Prostate gland (tissue), 2 donors: ENCODE data around the gene PIK3CD. TPM values are rescaled to one million over a fixed set of nuclear protein-coding genes. Genes with fewer than 3 reads are reported as not detected.

Experiments used
- DNase-seq: peaks from one replicate; pipeline ENCODE4 v3.0.0-alpha.2; 2019; ENCODE audit warnings: low spot score
- H3K27ac ChIP-seq, 2 donors: fragments of 200-600 bp; sonication (generic); 2 replicates each; pipeline ENCODE4 v1.5.1; 2017 to 2019
- H3K27me3 ChIP-seq: fragments of 200-600 bp; sonication (generic); replicated peaks from 2 replicates; pipeline ENCODE4 v1.5.1; 2019; ENCODE audit not compliant: insufficient read depth
- H3K36me3 ChIP-seq, 2 donors: fragments of 200-600 bp; sonication (generic); 1 replicate in 1 of 2; 2 replicates in 1 of 2; pipeline versions ENCODE4 v1.5.1 to v1.8.1; 2017 to 2019
- H3K4me1 ChIP-seq: fragments of 200-600 bp; sonication (generic); replicated peaks from 2 replicates; pipeline ENCODE4 v1.5.1; 2019
- H3K4me3 ChIP-seq, 2 donors: fragments of 200-600 bp; sonication (generic); 2 replicates each; pipeline ENCODE4 v1.5.1; 2017 to 2019
- H3K9me3 ChIP-seq: fragments of 200-600 bp; sonication (generic); 2 replicates; pipeline ENCODE4 v1.5.1; 2017
- POLR2A ChIP-seq: fragments of 450-650 bp; IDR thresholded peaks from one replicate; pipeline ENCODE4 v1.6.1; 2016; ENCODE audit warnings: antibody characterized with exemption, mild to moderate bottlenecking
- POLR2AphosphoS5 ChIP-seq: sonication (generic); formaldehyde crosslinking; IDR thresholded peaks from one replicate; pipeline ENCODE4 v1.6.1; 2017; ENCODE audit warnings: antibody characterized with exemption
- WGBS: methylation state at CpG from one replicate; pipeline ENCODE4 v1.1.5; 2018; 5-methylcytosine and 5-hydroxymethylcytosine counted together
- intact Hi-C: fragments of 100-400 bp; cut with DNase I; formaldehyde crosslinking; loops from one replicate; pipeline ENCODE4 v1.14.2; 2022
- total RNA-seq, 2 donors: library from RNA; depleted of rRNA; stranded (reverse); fragments of >200 nt; gene quantifications; one replicate each; pipeline ENCODE4 v1.1.0, GENCODE V29; 2016
- TF ChIP-seq, protein P1 (sequence below), 4 experiments: fragments of 200-600 bp in 2 of 4; fragments of 450-650 bp in 2 of 4; sonication (generic) in 2 of 4; IDR thresholded peaks; 1 replicate in 3 of 4; 2 replicates in 1 of 4; pipeline ENCODE4 v1.5.1; 2016 to 2019; ENCODE audit warnings: antibody characterized with exemption in 4 of 4, mild to moderate bottlenecking in 2 of 4, moderate library complexity in 2 of 4

PIK3CD gene
- total RNA-seq, 2 donors from 2014 or later: 5.3 to 12.9 TPM

DNA sequence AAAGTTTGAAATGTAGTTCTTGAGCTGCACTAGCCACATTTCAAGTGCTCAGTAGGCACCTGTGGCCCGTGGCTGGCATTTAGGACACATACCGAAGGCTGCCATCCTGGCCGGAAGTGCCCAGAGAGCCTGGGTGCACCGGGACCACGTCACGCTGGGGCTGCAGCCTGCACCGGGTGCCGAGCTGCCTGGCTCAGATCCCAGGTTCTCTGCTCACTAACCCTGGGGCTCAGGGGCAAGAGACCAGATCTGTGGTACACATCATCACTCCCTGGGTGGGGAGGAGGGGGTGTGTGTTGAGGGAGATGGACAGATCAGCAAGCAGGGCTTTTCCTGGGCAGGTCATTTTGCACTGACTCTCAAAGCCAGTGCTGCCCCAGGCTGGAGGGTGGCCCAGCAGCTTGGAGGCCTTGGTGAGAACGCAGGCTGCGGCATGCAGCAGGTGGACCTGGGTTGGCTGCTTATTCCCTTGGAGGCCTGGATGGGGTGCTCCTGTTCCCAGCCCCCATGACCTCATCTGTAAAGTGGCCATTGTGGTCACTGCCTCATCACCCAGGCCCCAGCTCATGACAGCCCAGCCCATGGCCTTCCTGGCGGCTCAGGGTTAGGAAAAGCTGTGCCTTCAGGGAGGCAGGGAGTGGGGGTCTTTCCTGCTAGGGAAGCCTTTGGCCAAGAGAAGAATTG is 39.2 kb upstream of the PIK3CD start:
- intact Hi-C loops: no loop called here
- Histone ChIP-seq H3K27ac (no peak overlapping the region), H3K36me3 (no peaks in the 10 kb centered on the region), H3K4me3 (no peak overlapping the region), H3K27me3 (no peaks in the 10 kb centered on the region), H3K4me1 (peaks cover under 1% of the 10 kb centered on the region), H3K9me3 (no peaks in the 10 kb centered on the region)
- TF ChIP-seq POLR2A: no peak
- TF ChIP-seq, protein P1, sequence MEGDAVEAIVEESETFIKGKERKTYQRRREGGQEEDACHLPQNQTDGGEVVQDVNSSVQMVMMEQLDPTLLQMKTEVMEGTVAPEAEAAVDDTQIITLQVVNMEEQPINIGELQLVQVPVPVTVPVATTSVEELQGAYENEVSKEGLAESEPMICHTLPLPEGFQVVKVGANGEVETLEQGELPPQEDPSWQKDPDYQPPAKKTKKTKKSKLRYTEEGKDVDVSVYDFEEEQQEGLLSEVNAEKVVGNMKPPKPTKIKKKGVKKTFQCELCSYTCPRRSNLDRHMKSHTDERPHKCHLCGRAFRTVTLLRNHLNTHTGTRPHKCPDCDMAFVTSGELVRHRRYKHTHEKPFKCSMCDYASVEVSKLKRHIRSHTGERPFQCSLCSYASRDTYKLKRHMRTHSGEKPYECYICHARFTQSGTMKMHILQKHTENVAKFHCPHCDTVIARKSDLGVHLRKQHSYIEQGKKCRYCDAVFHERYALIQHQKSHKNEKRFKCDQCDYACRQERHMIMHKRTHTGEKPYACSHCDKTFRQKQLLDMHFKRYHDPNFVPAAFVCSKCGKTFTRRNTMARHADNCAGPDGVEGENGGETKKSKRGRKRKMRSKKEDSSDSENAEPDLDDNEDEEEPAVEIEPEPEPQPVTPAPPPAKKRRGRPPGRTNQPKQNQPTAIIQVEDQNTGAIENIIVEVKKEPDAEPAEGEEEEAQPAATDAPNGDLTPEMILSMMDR (IDR thresholded peaks at IDR 0.05): no peak
- TF ChIP-seq POLR2AphosphoS5: no peak
- WGBS: 82% methylated on average over 11 of the region's 11 CpGs
- DNase-seq: no peak

DNA sequence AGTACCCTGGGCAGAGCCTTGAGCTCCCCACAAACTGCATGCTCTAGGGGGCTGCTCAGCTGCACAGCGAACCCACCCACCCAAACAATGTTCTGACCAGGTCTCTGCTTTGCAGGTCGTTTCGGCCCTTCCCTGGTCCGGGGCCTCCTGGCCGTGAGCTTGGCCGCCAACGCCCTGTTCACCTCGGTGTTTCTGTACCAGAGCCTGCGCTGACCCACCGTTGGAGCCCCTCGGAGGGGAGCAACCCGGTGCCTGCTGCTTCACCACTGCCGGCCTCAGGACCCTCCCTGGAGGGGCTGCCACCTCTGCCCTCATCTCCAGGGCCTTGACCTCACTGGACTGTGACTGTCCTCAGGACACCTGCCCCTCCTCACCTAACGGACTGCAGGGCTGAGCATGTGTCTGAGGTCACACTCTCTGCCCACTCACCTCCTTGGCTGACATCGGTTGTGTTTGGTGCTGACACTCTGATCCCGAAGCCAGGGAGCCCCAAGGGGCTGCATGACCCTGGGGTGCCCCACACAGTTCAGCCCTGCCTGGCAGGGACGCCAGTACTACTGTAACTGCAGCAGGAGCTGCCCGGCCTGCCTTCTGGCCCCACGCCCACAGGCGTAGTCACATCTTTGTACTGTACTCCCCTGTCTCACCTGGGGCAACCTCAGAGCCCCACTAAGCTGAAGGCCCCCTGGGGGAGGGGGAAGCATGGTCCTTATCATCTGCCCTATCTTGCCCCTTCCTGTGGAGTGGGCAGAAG is 38.5 kb upstream of the PIK3CD start:
- DNase-seq: no peak
- H3K9me3 ChIP-seq: no peaks in the 10 kb centered on the region
- intact Hi-C loops: no loop called here
- no peaks in the 10 kb centered on the region for H3K36me3 ChIP-seq
- no peaks in the 10 kb centered on the region for H3K4me1 ChIP-seq
- no peaks in the 10 kb centered on the region for H3K27me3 ChIP-seq
- no peak for TF ChIP-seq POLR2AphosphoS5
- no peak for TF ChIP-seq POLR2A
- TF ChIP-seq, protein P1 (IDR thresholded peaks at IDR 0.05): no peak
- no peak overlapping the region for H3K4me3 ChIP-seq
- 83% methylated on average over 20 of the region's 20 CpGs for WGBS
- H3K27ac ChIP-seq: no peak overlapping the region

DNA sequence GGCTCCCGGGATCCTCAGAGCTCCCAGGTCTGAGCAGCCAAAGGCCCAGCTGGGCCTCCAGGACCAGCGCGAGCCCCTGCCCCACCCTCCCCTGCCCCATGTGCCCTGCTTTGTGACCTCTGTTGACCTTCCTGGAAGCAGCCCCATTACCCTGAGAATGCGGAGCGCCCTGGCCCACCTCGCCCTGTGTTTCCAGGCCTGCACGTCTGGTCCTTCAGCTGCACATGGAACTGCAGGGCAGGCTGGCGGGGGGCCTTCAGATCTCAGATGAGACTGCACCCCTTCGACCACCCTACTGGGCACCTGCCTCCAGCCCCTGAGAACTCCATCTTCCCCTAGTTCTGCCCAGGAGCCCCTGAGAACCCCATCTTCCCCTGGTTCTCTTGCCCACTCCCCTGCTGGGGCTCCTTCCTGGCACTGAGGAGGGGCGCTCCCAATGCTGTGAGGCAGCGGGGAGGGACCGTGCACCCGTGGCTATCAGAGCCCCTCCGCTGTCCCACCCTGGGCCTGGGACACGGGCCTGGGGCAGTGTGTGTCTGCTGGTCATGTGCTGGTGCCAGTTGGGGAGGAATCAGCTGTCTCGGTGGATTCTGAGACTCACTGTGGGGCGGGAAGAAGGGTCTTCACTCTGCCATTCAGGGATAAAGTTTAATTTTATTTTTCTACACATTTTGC is 37.8 kb upstream of the PIK3CD start:
- intact Hi-C loops: no loop called here
- DNase-seq: no peak
- no peaks in the 10 kb centered on the region for H3K9me3 ChIP-seq
- H3K27me3 ChIP-seq: no peaks in the 10 kb centered on the region
- no peak overlapping the region for H3K4me3 ChIP-seq
- no peaks in the 10 kb centered on the region for H3K4me1 ChIP-seq
- 83% methylated on average over 16 of the region's 17 CpGs for WGBS
- H3K27ac ChIP-seq: no peak overlapping the region
- TF ChIP-seq, protein P1 (IDR thresholded peaks at IDR 0.05): no peak
- H3K36me3 ChIP-seq: no peaks in the 10 kb centered on the region

DNA sequence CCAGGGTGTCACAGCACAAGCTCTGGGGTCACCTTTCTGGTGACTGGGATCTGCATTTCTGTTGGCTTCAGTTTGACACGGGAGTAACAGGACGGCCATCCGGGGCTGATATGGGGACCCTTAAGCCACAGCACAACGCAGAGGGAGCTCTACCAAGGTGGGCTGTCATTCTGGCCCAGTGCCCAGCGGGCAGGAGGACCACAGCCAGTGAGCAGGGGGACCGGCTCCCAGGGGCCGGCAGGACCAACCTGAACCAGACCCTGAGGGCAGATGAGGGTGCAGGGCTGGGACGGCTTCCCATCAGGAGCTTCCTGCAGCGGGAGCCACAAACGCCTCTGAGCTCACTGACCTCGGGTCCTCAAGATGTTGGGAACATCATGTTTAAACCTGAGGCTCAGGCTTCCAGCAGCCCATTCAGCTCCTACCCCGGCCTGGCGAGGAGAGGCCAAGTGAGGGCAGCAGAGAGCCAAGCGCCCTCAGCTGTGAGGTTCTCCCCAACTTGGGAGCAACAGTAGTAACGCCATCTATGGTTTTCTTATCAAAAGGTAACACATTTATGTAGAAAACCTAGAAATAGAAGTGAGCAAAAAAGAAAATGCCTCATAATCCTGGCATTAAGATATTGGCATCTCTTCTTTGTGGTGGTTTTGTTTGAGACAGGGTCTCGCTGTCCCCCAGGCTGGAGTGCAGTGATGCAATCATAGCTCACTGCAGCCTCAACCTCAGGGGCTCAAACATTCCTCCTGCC is 36.0 kb upstream of the PIK3CD start:
- H3K27ac ChIP-seq: no peak overlapping the region
- no peak for TF ChIP-seq POLR2AphosphoS5
- no peak for TF ChIP-seq POLR2A
- TF ChIP-seq, protein P1 (IDR thresholded peaks at IDR 0.05): peak in 2 of 4 experiments; percentile 10 to 49
- intact Hi-C loops: no loop called here
- no peaks in the 10 kb centered on the region for H3K4me1 ChIP-seq
- H3K36me3 ChIP-seq: no peaks in the 10 kb centered on the region
- DNase-seq: no peak
- 57% methylated on average over 16 of the region's 16 CpGs for WGBS
- no peaks in the 10 kb centered on the region for H3K27me3 ChIP-seq
- H3K4me3 ChIP-seq: no peak overlapping the region
- no peaks in the 10 kb centered on the region for H3K9me3 ChIP-seq
